ENCODE results near the gene SNAP47. TPM values are rescaled to one million over a fixed set of nuclear protein-coding genes. Genes with fewer than 3 reads are reported as not detected.

The SNAP47 gene
- total RNA-seq, 1 donor from 2014 or later, result 29.6 TPM

DNA sequence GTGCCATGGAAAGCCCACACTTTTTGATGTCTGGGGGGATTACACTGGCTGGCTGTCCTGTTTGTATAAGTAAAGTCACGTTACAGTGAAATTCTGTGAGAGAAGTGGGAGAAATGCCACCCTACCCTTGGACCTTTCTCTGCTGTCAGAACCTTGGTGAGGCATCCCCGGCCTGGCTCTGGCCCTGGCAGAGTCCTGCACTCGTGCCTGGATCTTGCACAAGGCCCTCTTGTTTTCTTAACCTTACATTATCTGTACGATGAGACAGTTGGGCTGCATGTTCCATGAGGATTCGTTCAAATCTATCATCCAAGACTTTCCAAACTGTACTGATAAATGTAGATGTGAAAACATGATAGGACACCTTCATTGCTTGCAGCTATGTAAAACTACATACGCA, 11.4 kb downstream of the SNAP47 start:
- no peak overlapping the region for H3K4me3 Mint-ChIP-seq (ENCODE audit: unreplicated experiment)
- no peak for DNase-seq (ENCODE audit: extremely low spot score, unreplicated experiment)
- H3K9me3 Mint-ChIP-seq (ENCODE audit: unreplicated experiment), result no peaks in the 10 kb centered on the region
- H3K4me1 Mint-ChIP-seq (ENCODE audit: unreplicated experiment), result no peaks in the 10 kb centered on the region
- H3K27ac Mint-ChIP-seq (ENCODE audit: unreplicated experiment), result no peak overlapping the region
- H3K27me3 Mint-ChIP-seq (ENCODE audit: unreplicated experiment), result no peaks in the 10 kb centered on the region
- peaks cover 3% of the 10 kb centered on the region for H3K36me3 Mint-ChIP-seq (ENCODE audit: unreplicated experiment)
- TF ChIP-seq, protein P1, sequence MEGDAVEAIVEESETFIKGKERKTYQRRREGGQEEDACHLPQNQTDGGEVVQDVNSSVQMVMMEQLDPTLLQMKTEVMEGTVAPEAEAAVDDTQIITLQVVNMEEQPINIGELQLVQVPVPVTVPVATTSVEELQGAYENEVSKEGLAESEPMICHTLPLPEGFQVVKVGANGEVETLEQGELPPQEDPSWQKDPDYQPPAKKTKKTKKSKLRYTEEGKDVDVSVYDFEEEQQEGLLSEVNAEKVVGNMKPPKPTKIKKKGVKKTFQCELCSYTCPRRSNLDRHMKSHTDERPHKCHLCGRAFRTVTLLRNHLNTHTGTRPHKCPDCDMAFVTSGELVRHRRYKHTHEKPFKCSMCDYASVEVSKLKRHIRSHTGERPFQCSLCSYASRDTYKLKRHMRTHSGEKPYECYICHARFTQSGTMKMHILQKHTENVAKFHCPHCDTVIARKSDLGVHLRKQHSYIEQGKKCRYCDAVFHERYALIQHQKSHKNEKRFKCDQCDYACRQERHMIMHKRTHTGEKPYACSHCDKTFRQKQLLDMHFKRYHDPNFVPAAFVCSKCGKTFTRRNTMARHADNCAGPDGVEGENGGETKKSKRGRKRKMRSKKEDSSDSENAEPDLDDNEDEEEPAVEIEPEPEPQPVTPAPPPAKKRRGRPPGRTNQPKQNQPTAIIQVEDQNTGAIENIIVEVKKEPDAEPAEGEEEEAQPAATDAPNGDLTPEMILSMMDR (IDR thresholded peaks at IDR 0.05), result no peak

DNA sequence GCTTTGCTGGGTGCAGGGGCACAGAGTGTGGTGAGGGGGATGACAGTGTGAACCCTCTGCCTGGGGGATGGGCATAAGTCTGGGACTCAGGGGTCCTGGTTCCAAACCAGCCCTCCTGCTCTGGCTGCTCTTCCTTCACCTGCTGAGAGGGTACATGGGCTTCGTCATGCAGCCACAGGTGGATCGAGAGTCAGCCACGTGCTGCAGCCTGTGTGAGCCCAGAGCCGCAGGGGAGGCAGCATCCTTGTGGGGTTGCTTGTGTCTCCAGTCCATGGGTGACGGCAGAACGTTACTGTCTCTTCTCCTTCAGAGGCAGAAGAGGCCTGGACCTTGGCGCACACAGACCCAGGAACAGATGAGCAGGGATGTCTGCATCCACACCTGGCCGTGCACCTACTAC, 12.1 kb downstream of the SNAP47 start:
- H3K4me1 Mint-ChIP-seq (ENCODE audit: unreplicated experiment), result no peaks in the 10 kb centered on the region
- DNase-seq (ENCODE audit: extremely low spot score, unreplicated experiment), result no peak
- no peaks in the 10 kb centered on the region for H3K9me3 Mint-ChIP-seq (ENCODE audit: unreplicated experiment)
- TF ChIP-seq, protein P1 (IDR thresholded peaks at IDR 0.05), result no peak
- no peaks in the 10 kb centered on the region for H3K27me3 Mint-ChIP-seq (ENCODE audit: unreplicated experiment)
- H3K4me3 Mint-ChIP-seq (ENCODE audit: unreplicated experiment), result no peak overlapping the region
- no peak overlapping the region for H3K27ac Mint-ChIP-seq (ENCODE audit: unreplicated experiment)
- peaks cover 3% of the 10 kb centered on the region for H3K36me3 Mint-ChIP-seq (ENCODE audit: unreplicated experiment)

DNA sequence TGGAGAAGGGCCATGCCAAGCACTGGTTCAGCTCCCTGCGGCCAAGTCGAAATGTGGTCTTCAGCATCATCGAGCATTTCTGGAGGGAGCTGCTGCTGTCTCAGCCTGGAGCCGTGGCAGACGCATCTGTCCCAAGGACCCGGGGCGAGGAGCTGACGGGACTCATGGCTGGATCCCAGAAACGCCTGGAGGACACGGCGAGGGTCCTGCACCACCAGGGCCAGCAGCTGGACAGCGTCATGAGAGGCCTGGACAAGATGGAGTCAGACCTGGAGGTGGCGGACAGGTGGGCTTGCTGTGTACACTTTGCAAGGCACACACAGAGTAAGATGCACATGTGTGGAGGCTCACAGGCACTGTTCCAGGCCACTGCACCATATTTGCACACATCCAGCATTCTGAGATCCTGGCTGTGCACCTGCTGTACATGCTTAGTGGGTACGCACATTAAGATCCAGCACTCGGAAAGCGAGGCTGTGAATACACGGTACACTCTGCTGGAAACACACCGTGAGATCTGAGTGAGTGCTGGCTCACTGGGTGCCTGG, 12.8 kb downstream of the SNAP47 start:
- H3K4me1 Mint-ChIP-seq (ENCODE audit: unreplicated experiment), result no peaks in the 10 kb centered on the region
- no peak overlapping the region for H3K4me3 Mint-ChIP-seq (ENCODE audit: unreplicated experiment)
- TF ChIP-seq, protein P1 (IDR thresholded peaks at IDR 0.05), result no peak
- no peak for DNase-seq (ENCODE audit: extremely low spot score, unreplicated experiment)
- H3K9me3 Mint-ChIP-seq (ENCODE audit: unreplicated experiment), result no peaks in the 10 kb centered on the region
- peaks cover 3% of the 10 kb centered on the region for H3K36me3 Mint-ChIP-seq (ENCODE audit: unreplicated experiment)
- no peak overlapping the region for H3K27ac Mint-ChIP-seq (ENCODE audit: unreplicated experiment)
- H3K27me3 Mint-ChIP-seq (ENCODE audit: unreplicated experiment), result no peaks in the 10 kb centered on the region

DNA sequence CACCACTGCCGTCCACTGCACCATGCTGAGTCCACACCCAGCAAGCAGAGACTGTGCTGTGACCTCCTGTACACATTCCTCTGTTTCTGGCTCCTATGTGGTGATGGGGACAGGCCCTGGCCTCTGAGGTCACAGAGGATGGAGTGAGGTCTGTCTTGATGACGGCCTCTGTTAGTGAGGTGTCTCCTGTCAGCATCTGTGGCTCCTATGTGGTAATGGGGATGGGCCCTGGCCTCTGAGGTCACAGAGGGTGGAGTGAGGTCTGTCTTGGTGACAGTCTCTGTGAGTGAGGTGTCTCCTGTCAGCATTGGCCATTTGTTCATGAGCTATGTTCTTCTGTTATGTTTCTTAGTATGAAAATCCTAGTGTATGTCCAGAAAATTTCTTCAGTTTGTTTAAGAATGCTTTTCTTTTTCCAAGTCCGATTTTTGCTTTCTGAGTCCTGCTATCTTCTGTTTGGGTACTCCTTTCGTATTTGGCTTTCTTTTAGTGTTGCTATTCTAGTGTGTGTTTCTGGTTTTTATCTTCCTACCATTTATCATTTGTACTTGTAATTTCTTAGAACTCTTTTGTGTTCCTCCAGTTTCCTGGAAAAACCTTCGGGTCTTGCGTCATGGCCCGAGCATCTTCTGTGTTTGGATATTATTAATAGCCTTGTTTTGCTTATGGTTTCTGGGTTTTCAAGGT, 13.4 kb downstream of the SNAP47 start:
- Mint-ChIP-seq H3K4me1 (ENCODE audit: unreplicated experiment) (no peaks in the 10 kb centered on the region), H3K4me3 (ENCODE audit: unreplicated experiment) (no peak overlapping the region), H3K27ac (ENCODE audit: unreplicated experiment) (no peak overlapping the region), H3K9me3 (ENCODE audit: unreplicated experiment) (no peaks in the 10 kb centered on the region), H3K36me3 (ENCODE audit: unreplicated experiment) (peaks cover 3% of the 10 kb centered on the region), H3K27me3 (ENCODE audit: unreplicated experiment) (no peaks in the 10 kb centered on the region)
- DNase-seq (ENCODE audit: extremely low spot score, unreplicated experiment), result no peak
- TF ChIP-seq, protein P1 (IDR thresholded peaks at IDR 0.05), result no peak

DNA sequence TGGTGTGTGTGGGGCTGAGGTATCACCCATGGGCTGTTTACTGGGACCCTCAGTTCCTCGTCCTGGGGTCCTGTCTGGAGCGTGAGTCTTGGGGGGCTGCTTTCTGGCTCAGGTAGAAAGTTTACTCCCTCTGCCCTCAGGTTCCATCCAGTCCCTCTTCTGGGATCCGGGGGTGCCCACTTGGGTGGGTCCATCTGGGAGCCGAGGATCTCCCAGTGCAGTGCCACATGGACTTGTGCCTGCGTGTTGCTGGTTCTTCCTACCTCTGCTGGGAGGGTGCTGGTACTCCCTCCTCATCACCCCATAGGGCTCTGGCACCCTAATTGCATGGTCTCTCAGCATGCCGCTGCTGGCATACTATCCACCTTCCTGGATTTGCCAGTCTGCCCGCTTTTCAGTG, 14.0 kb downstream of the SNAP47 start:
- Mint-ChIP-seq H3K27ac (ENCODE audit: unreplicated experiment) (no peak overlapping the region), H3K4me3 (ENCODE audit: unreplicated experiment) (no peak overlapping the region), H3K27me3 (ENCODE audit: unreplicated experiment) (no peaks in the 10 kb centered on the region), H3K9me3 (ENCODE audit: unreplicated experiment) (no peaks in the 10 kb centered on the region), H3K36me3 (ENCODE audit: unreplicated experiment) (peaks cover 3% of the 10 kb centered on the region), H3K4me1 (ENCODE audit: unreplicated experiment) (no peaks in the 10 kb centered on the region)
- TF ChIP-seq, protein P1 (IDR thresholded peaks at IDR 0.05), result no peak
- DNase-seq (ENCODE audit: extremely low spot score, unreplicated experiment), result no peak
